ENCODE measurements around the gene TUBB3.
A peak's percentile ranks its signal among the peaks of the same experiment; 100 is the strongest.
"Not testable (repeated sequence)": the region's sequence is repeated elsewhere in the genome, so short reads cannot be mapped to it uniquely, and the experiment has no call there.

TUBB3 gene

GRCh38 chr16:89903908-89904515, 19.1 kb upstream of the TUBB3 start:
- no peak for DNase-seq

DNA sequence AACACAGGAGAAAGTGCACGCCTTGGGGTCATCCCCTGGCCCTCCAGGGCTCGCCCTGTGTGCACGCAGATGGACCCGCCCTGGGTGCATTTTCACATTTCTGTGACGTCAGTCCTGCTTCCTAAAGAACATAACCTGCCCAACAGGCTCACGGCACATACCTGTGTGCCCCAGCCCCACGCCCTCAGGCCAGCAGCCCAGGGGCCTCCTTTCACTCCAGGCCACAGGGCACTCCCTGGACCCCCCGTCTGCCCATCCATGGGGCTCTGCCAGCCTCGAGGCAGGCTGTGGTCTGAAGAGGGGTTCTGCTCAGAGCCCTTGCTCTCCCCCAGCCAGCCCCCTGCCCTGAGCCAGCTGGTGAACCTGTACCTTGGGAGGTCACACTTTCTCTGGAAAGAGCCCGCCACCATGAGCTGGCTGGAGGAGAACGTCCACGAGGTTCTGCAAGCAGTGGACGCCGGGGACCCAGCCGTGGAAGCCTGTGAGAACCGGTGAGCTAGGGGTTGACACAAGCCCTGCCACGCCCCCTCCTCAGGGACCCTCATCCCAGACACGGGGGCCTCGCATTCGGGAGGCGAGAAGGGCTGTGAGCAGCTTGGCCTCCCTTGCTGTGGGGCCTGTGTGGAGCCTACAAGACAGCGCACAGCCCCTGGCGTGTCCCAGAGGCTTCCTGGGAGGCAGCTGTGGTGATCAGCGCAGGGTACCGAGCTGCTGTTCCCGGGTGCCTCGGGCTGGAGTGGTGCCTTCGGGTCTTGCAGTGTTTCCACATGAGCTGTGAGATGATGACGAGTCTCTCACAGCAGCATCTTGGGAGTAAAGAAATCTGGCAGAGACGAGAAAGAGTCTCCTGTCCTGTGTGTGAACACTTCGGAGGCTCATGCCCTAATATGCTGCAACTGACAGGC, 18.3 kb upstream of the TUBB3 start:
- no peak for DNase-seq

GRCh38 chr16:89905511-89906139, 17.5 kb upstream of the TUBB3 start:
- no peak for DNase-seq

DNA sequence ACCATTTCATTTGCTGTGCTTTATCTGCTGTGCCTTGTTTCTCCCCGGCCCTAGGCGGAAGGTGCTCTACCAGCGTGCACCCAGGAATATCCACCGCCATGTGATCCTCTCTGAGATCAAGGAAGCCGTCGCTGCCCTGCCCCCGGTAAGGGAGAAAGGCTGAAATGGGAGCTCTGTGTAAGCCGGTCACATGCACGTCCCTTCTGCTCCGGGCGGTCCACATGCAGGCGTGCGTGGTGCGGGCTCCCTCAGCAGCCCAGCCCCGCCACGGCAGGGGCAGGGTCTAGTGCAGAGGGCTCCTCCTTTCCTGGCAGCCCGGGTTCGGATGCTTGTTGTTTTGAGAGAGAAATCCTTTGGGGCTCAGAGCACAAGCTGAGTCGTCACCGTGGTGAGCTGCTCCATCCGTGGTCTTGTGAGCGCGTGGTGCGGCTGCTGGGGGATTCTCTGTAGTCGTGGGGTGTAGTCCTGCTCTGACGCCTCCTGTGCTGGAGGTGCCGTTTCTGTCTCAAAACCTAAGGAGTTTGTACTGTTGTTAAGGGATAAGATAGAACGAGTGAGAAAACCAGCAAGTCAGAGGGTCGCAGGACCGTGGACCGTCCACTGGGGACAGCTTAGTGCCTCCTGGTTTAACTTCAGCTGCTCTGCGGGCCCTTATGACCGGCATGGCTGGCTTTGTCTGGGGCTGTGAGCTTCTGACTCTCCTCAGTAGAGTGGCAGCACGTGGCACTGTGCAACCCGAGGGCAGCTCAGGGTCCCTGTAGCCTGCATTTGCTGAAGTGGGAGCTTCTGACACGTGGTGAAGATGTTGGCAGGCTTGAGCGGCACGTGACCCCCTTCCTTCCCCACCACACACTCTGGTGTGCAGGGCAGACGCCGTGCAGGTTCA, 16.8 kb upstream of the TUBB3 start:
- no peak for DNase-seq

- DNase-seq, result no peak
Observed at GRCh38 chr16:89907055-89907814, 15.9 kb upstream of the TUBB3 start.

DNA sequence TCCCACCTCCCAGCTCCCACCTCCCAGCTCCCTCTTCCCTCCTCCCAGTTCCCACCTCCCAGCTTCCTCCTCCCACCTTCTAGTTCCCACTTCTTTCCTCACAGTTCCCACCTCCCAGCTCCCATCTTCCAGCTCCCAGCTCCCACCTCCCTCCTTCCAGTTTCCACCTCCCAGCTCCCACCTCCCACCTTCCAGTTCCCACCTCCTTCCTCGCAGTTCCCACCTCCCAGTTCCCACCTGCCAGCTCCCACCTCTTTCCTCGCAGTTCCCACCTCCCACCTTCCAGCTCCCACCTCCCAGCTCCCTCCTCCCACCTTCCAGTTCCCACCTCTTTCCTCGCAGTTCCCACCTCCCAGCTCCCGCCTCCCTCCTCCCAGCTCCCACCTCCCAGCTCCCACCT, 14.9 kb upstream of the TUBB3 start:
- no peak for DNase-seq

DNA sequence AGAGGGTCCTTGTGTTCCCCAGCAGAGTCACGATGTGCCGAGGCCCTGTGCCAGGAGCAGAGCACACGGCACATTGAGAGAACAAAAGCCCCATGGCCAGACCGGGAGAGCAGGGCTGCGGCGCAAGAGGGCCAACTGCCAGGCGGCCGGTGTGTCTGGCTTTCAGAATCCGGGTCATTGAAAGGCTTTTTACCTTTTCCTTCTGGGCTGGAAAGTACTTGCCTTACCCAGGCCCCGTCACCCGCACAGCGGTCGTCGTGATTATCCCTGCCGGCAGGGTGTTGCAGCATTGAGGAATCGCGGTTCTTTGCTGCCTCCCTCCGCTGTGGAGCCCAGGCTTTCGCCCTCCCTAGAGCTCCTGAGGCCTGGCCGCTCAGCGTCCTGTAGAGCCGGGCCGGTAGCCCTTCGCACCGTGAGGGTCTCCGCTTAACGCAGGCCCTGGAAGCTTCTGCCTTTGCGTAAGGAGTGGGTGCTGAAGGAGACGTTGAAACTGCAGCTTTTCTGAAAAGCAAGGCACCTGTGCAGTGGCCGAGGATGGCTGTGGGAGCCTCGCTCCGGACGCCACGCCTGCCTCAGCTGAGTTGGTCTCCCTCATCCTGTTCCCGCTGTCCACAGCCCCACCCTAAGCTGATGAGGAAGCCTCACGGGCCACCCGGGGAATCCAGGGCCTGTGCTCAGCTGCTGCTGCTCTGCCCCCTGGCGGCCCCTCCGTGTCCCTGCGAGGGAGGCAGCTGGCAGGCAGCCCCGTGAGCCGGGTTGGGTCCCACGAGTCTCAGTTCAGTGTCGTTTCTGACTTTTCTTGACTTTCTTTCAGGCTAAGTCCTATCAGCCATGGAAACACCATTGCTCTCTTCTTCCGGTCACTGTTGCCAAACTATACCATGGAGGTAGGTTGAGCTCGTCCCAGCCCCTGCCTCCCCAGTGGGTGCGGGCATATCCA, 13.1 kb upstream of the TUBB3 start:
- peak; percentile 62 to 79 for DNase-seq

- no peak for DNase-seq
Observed at GRCh38 chr16:89910717-89911354, 12.3 kb upstream of the TUBB3 start.

DNA sequence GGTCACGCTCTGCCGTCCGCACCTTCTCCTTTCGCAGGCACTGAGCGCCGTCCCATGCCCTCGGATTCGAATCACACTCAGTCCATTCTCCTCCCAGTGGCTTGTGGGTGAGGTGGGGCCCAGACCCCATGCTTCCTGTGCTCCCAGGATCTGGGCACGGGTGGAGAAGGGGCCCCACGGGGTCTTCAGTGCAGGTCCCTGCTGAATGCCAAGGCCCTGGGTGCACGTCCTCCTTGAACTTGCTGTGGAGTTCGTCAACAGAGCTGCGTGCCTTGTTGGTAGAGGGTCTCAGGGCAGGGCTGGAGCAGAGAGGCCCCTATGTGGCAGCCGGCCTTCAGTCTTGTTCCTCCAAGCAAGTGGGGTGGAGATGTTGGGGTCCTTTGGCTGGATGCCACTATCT, 11.8 kb upstream of the TUBB3 start:
- no peak for DNase-seq

GRCh38 chr16:89912143-89912542, 11.0 kb upstream of the TUBB3 start:
- no peak for DNase-seq

- DNase-seq, result no peak
Observed at GRCh38 chr16:89912627-89913026, 10.5 kb upstream of the TUBB3 start.

GRCh38 chr16:89913408-89914387, 9.4 kb upstream of the TUBB3 start:
- no peak for DNase-seq

- DNase-seq, result not testable (repeated sequence)
Observed at GRCh38 chr16:89914642-89915285, 8.4 kb upstream of the TUBB3 start.

DNA sequence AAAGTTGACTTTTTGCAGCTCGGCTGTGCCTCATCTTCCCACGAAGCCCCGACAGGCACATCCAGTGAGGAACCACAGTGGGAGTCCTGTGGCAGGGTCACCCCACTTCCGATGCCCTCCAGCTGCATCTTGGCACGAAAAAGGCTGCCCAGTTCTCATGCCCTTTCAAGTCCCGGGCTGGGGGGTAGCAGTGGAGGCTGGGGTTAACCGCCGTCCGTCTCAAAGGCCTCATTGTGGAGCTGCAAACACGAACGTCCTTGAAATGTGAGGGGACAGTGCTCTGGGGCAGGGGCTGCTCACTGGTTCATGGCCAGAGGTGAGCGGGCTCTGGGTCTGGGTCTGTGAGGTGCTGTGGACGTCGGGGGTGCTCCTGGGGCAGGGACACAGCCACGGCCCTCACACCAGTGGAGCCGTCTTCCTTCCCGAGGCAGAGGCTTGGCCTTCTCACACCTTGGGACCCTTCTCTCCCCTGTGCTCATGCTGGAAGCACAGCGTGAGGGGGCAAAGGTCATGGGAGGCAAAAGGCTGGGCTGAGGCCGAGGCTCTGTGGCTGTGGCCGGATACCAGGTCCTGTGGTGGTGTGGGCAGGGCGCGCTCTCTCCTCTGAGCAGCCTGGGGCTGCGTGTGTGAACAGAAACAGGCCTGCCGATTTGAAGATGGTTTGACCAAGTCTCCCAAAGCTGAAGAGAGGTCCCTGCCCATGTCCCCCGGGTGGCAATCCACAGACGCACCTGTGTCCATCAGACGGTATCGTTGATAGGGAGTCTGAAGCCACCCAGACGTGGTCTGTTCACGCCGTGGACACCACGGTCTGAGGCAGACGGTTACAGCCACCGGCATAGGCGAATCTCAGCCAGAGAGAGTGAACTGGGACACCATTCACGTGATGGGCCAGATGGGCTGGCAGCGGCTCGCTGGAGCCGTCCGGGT, 7.6 kb upstream of the TUBB3 start:
- DNase-seq, result no peak

DNA sequence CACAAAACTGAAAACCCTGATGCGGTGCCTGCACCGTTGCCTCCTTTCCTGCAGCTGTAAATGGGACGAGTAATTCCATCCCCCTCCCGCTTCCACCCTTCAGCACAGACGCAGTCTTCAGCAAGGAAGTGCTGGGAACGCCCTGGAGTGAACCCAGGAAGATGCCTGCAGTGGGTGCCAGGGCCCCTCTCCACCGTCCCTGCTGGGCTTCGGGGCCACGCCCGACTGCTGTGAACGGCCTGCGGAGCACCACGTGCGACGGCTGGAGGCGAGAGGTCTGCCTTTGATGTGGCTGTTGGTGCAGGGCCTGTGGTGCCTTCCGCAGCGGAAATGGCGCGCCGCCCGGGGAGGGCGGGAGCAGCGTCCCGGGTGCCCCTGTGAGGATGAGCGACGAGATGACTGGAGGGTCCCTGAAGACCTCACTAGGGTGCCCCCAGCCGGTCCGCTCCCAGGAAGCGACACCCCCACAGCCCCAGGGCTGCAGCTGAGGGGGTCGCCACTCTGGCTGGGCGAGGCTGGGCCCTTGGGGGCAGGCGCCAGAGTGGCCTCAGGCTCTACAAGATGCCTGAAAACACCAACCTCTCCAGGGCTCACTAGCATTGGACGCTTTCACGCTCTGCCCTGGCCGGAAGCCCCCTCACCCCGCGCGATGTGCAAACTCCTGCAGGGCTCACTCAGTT, 5.2 kb upstream of the TUBB3 start:
- DNase-seq, result peak; percentile 92 to 96

DNA sequence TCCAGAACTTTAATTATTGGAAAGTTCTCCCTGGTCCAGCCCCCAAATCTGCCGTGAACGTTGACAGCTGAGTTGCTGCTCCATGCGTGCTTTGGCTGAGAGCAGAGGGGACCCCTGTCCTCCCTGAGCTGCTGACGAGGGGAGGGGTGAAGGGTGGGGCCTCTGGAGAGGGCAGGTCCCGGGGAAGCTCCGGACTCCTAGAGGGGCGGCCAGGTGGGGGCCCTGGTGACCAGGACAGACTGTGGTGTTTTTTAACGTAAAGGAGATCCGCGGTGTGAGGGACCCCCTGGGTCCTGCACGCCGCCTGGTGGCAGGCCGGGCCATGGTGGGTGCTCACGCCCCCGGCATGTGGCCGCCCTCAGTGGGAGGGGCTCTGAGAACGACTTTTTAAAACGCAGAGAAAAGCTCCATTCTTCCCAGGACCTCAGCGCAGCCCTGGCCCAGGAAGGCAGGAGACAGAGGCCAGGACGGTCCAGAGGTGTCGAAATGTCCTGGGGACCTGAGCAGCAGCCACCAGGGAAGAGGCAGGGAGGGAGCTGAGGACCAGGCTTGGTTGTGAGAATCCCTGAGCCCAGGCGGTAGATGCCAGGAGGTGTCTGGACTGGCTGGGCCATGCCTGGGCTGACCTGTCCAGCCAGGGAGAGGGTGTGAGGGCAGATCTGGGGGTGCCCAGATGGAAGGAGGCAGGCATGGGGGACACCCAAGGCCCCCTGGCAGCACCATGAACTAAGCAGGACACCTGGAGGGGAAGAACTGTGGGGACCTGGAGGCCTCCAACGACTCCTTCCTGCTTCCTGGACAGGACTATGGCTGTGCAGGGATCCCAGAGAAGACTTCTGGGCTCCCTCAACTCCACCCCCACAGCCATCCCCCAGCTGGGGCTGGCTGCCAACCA, 4.4 kb upstream of the TUBB3 start, which contains the start of gene MC1R:
MC1R (plus strand) TSS at position 410 of the 895 bp plus-strand sequence; CDS start at position 807, 397 bp downstream.
- DNase-seq, result no peak

Measured in SHP77 (cell line).